Astrocyte (in vitro differentiated cells and primary cell): Measurements from ENCODE around the gene ZMYND15. TPM values are rescaled to one million over a fixed set of nuclear protein-coding genes. Genes with fewer than 3 reads are reported as not detected.

Experiments used
- DNase-seq: peaks from one replicate; pipeline ENCODE4 v3.0.0-alpha.2; 2010; ENCODE audit warnings: low read depth
- FAIRE-seq: peaks from 2 replicates; lab custom pipeline; 2011; peaks lifted over from hg19 to GRCh38; lab: Jason Lieb, UNC
- H2AFZ ChIP-seq: 2 replicates; pipeline ENCODE4 v1.6.0; 2012; ENCODE audit warnings: low read depth, low read length, inconsistent platforms
- H3K27ac ChIP-seq: 2 replicates; pipeline ENCODE4 v1.5.1; 2011; ENCODE audit warnings: low read depth, low read length, inconsistent platforms
- H3K27me3 ChIP-seq: 2 replicates; pipeline ENCODE4 v1.6.0; 2011; ENCODE audit warnings: low read length, inconsistent platforms; ENCODE audit not compliant: insufficient read depth
- H3K36me3 ChIP-seq: 2 replicates; pipeline ENCODE4 v1.5.1; 2011; ENCODE audit warnings: low read length, inconsistent platforms; ENCODE audit not compliant: insufficient read depth
- H3K4me1 ChIP-seq: 2 replicates; pipeline ENCODE4 v1.5.1; 2011; ENCODE audit warnings: low read length, inconsistent platforms; ENCODE audit not compliant: insufficient read depth
- H3K4me2 ChIP-seq: 2 replicates; pipeline ENCODE4 v1.6.0; 2012; ENCODE audit warnings: low read length, inconsistent platforms
- H3K4me3 ChIP-seq: 2 replicates; pipeline ENCODE4 v1.5.1; 2011; ENCODE audit warnings: low read depth, mild to moderate bottlenecking, low read length, inconsistent platforms; ENCODE audit not compliant: insufficient read depth
- H3K79me2 ChIP-seq: 2 replicates; pipeline ENCODE4 v1.6.0; 2012; ENCODE audit warnings: mild to moderate bottlenecking, low read length, inconsistent platforms; ENCODE audit not compliant: insufficient read depth
- H3K9ac ChIP-seq: 2 replicates; pipeline ENCODE4 v1.6.0; 2012; ENCODE audit warnings: mild to moderate bottlenecking, low read length, inconsistent platforms
- H3K9me3 ChIP-seq: 2 replicates; pipeline ENCODE4 v1.5.1; 2012; ENCODE audit warnings: low read depth, mild to moderate bottlenecking, low read length, inconsistent platforms; ENCODE audit not compliant: insufficient read depth
- H4K20me1 ChIP-seq: 2 replicates; pipeline ENCODE4 v1.6.0; 2012; ENCODE audit warnings: low read length, inconsistent platforms; ENCODE audit not compliant: insufficient read depth
- H3K27ac Mint-ChIP-seq: one replicate; pipeline ENCODE4 v1.8.0; 2021; ENCODE audit warnings: mild to moderate bottlenecking, mixed read lengths; ENCODE audit not compliant: unreplicated experiment
- H3K27me3 Mint-ChIP-seq: one replicate; pipeline ENCODE4 v1.8.0; 2021; ENCODE audit warnings: low read depth, mixed read lengths; ENCODE audit not compliant: unreplicated experiment
- H3K36me3 Mint-ChIP-seq: one replicate; pipeline ENCODE4 v1.8.0; 2021; ENCODE audit warnings: low read depth, mixed read lengths; ENCODE audit not compliant: unreplicated experiment
- H3K4me1 Mint-ChIP-seq: one replicate; pipeline ENCODE4 v1.8.0; 2021; ENCODE audit warnings: low read depth, mixed read lengths; ENCODE audit not compliant: unreplicated experiment
- H3K4me3 Mint-ChIP-seq: one replicate; pipeline ENCODE4 v1.8.0; 2021; ENCODE audit warnings: mild to moderate bottlenecking, moderate library complexity, mixed read lengths; ENCODE audit not compliant: unreplicated experiment
- H3K9me3 Mint-ChIP-seq: one replicate; pipeline ENCODE4 v1.8.0; 2021; ENCODE audit warnings: mild to moderate bottlenecking, mixed read lengths; ENCODE audit not compliant: unreplicated experiment
- CTCF ChIP-seq: IDR thresholded peaks from 2 replicates; pipeline ENCODE4 v1.5.1; 2011; ENCODE audit warnings: low read depth, mild to moderate bottlenecking, inconsistent platforms, low read length, moderate library complexity; ENCODE audit not compliant: insufficient read depth
- EZH2 ChIP-seq: IDR thresholded peaks from 2 replicates; pipeline ENCODE4 v1.6.1; 2012; ENCODE audit warnings: mild to moderate bottlenecking, low read length, inconsistent platforms; ENCODE audit not compliant: insufficient read depth
- total RNA-seq: library from RNA; stranded (reverse); gene quantifications from 2 replicates; pipeline ENCODE4 v1.2.1, GENCODE V29; 2021

Gene ZMYND15
- total RNA-seq, 1 donor from 2014 or later = 0.09 TPM

DNA sequence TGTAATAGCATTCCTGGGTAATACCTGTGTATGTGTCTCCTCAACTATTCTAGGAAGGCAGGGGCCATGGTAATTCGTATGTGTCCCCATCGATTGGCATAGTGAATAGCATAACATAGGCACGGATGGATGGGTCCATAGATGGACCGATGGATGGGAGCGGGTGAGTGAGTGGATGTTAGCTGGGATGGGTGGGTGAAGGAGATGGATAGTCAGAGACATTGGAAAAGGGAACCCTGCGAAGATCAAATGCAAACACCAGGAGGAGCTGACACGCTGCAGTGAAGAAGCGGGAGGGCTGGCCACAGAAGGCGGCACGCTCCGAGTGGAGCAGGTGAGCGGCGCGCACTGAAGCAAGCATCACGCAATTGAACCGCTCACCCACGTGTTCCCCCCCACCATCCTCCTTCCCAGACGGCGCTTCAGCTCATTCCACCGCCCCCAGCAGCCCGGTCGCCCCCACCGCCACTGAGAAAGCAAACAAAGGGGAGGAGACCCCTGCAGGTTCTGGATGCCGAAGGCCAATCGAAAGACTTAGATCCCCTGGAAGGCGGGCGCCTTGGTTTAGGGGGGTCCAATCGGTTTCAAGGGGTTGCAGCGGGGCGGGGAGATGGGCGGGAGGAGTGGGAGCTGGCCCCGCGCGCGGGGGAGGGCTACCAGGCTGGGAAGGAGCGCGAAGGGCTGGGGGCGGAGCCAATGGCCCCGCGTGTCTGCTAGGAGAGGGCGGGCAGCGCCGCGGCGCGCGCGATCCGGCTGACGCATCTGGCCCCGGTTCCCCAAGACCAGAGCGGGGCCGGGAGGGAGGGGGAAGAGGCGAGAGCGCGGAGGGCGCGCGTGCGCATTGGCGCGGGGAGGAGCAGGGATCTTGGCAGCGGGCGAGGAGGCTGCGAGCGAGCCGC is 29.6 kb upstream of the ZMYND15 start, which contains the start of gene ARRB2:
TSS of gene ARRB2 (plus strand) at position 839 of the 899 bp plus-strand sequence. CDS start 90 bp downstream, outside the sequence.
- Mint-ChIP-seq H3K4me1 (peaks cover 12% of the 10 kb centered on the region), H3K4me3 (peak within 1 kb of the TSS; percentile 83), H3K9me3 (no peaks in the 10 kb centered on the region), H3K27me3 (peaks cover 5% of the 10 kb centered on the region), H3K27ac (peak within 1 kb of the TSS; percentile 42), H3K36me3 (no peaks in the 10 kb centered on the region)
- H3K36me3 ChIP-seq = no peaks in the 10 kb centered on the region
- H2AFZ ChIP-seq = peak within 1 kb of the TSS; percentile 79
- H3K79me2 ChIP-seq = no peaks in the 10 kb centered on the region
- no peaks in the 10 kb centered on the region for H3K9me3 ChIP-seq
- peak within 1 kb of the TSS; percentile 55 for H3K27ac ChIP-seq
- H3K27me3 ChIP-seq = no peaks in the 10 kb centered on the region
- peak within 1 kb of the TSS; percentile 64 for H3K4me3 ChIP-seq
- H3K4me1 ChIP-seq = peaks cover 7% of the 10 kb centered on the region
- H4K20me1 ChIP-seq = no peaks in the 10 kb centered on the region
- FAIRE-seq = no peak
- TF ChIP-seq EZH2 (no peak), CTCF (peak; percentile 40)
- peak within 1 kb of the TSS; percentile 61 for H3K9ac ChIP-seq
- H3K4me2 ChIP-seq = peak within 1 kb of the TSS; percentile 92
- DNase-seq = peak; percentile 93

GRCh38 chr17:4710693-4711634 is 28.7 kb upstream of the ZMYND15 start:
- H3K9ac ChIP-seq = peak overlapping the region; percentile 61
- H3K9me3 ChIP-seq = no peaks in the 10 kb centered on the region
- peak overlapping the region; percentile 34 for H2AFZ ChIP-seq
- TF ChIP-seq EZH2 (no peak), CTCF (no peak)
- Mint-ChIP-seq H3K36me3 (peaks cover 3% of the 10 kb centered on the region), H3K4me1 (peaks cover 10% of the 10 kb centered on the region), H3K27ac (no peak overlapping the region), H3K27me3 (peaks cover 8% of the 10 kb centered on the region), H3K9me3 (no peaks in the 10 kb centered on the region), H3K4me3 (peak overlapping the region; percentile 83)
- no peaks in the 10 kb centered on the region for H3K27me3 ChIP-seq
- no peaks in the 10 kb centered on the region for H3K79me2 ChIP-seq
- H3K4me3 ChIP-seq = peak overlapping the region; percentile 55
- H3K36me3 ChIP-seq = no peaks in the 10 kb centered on the region
- H3K4me2 ChIP-seq = peak overlapping the region; percentile 92
- H4K20me1 ChIP-seq = no peaks in the 10 kb centered on the region
- no peak for FAIRE-seq
- no peak for DNase-seq
- H3K27ac ChIP-seq = peak overlapping the region; percentile 55
- peaks cover 7% of the 10 kb centered on the region for H3K4me1 ChIP-seq
